OCI-M2 (cell line): ENCODE measurements around the gene NFIC.
"Not testable (repeated sequence)": the region's sequence is repeated elsewhere in the genome, so short reads cannot be mapped to it uniquely, and the experiment has no call there.

Experiments
- DNase-seq: peaks from one replicate; lab custom pipeline; 2025; ENCODE audit not compliant: unreplicated experiment; lab: John Stamatoyannopoulos, UW

Gene NFIC

DNA sequence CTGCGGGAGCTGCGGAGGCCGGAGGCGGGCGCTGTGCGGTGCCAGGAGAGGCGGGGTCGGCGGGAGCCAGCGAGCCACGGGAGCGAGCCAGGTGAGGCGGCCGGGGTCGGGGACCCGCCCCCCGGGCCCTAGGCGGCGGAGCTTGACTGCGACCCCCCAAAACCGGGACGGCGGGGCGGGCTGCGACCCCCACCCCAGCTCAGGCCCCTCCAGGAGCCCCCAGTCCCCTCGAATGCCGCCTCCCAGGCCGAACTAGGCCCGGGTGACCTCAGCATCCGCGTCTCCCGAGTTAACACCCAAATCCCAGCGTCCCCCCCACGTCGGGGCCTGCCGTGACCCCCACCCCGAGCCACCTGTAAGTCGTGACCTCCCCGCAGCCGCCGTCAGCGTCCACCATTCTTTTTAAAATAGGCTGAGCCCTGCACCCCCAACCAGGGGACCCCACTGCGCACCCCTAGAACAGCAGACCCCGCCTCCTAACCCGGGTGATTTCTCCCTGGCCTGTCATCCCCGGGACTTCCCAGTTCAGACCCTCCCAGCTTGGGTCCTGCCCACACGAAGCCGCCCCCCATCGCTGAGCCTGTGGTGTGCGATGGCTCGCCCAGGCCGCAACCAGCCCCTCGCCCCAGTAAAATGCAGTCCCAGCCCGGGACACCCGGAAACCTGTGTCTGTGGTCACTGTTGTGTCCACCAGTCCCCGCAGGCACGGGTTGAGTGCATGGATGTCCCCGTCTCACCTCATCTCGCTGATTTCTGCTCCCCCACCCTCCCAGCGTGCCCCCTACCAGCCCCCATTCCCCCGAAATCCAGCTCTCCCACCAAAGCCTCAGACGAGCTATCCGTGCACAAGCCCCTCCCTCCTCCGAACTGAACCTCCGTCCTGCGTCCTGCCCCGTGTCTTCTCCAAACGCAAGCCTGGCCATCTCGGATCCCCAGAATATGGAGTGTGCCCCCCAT lies 140.3 kb downstream of the NFIC start:
- DNase-seq: no peak

DNA sequence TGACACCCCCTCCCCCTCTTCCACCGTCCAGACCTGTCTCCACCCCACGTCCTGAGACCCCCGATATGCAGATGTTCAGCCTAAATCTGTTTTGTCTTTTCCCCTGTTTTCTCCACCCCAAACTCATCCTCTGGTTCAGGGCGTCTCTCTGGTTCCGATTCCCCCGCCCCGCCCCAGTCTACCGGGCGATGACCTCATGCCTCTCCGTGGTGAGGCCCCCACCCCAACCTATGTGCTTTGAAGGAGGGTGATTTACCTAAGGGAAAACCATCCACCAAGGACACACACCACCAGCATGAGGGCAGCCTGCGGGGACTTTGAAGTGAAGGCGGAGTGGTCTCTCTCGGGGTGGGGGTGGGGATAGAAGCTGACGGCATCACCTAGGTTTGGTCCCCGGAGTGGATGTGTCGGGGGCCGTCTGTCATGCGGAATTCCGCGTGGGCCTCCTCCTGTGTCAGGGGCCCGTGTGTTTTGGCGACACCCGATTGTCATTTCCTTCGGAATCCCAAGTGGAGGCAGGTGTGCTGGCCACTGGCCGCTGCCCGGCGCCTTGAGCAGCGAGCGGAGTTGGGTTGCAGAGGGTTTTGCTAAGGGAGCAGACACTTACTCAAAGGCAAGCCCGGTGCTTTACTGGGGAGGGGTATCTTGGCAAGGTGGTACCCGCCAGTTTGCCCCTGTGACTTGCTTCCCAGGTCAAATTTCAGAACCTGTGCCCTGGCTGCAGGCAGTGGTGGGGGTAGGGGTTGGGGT lies 141.2 kb downstream of the NFIC start:
- DNase-seq: no peak

DNA sequence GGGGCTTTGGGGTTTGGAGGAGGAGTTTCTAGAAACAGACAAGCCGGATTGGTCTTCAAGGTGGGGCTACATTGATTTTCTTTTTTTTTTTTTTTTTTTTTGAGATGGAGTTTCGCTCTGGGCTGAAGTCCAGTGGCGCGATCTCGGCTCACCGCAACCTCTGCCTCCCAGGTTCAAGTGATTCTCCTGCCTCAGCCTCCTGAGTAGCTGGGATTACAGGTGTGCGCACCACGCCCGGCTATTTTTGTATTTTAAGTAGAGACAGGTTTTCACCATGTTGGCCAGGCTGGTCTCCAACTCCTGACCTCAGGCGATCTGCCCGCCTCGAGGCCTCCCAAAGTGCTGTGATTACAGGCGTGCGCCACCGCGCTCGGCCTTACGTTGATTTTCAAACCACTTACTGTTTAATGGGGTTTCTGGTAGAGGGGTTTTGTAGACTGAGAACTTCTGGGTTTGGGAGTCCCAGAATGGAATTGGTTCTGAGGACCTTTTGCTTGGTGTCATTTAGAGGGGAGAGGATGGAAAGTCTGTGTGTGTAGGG lies 141.8 kb downstream of the NFIC start:
- DNase-seq: not testable (repeated sequence)

DNA sequence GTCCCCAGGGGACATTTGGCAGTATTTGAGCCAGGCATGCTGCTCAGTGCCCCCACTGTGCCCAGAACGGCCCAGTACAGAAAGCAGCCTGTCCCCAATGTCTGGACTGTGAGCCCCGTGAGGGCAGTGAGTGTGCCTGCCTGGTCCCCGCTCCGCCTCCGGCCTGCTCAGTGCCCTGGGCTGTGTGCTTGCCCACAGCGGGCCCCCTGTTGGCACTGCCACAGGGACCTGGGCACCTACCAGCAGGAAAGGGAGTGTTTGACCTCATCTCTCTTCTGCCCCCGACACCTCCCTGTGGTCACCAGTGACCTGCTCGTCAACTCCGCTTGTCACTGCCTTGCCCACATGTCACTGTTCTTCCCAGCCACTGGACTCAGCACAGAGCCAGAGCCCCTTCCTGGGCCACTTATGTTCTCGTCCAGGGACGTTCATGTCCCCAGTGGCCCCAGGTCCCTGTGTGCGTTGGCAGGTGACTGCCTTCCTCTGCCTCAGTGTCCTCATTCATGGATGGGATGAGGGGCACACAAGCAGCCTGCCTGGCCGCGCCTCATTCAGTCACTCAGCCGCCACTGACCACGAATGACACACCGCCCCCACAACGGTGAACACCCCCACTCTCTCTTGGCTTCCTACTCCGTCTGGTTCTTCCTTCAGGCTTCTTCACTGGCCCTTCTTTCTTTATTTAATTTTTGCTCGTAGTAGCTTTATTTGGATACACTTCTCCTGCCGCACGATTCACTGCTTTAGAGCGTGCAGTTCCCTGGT lies 142.6 kb downstream of the NFIC start:
- DNase-seq: no peak

DNA sequence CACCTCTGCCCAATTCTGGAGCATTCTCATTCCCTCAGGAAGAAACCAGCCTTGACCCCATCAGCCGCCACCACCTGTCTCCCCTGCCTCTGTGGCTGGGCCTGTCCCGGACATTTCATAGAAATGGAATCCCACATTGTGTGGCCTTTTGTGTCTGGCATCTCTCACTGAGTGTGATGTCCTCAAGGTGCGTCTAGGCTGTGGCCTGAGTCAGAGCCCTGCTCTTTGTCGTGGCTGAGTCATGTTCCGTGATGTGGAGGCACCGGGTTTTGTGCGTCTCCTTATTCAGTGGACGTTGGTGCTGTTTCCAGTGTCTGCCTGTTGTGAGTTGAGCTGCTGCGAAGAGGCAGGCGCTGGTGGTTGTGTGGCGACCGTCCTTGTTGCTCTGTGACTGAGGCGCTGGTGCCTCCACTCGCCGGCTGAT lies 143.2 kb downstream of the NFIC start:
- no peak for DNase-seq

DNA sequence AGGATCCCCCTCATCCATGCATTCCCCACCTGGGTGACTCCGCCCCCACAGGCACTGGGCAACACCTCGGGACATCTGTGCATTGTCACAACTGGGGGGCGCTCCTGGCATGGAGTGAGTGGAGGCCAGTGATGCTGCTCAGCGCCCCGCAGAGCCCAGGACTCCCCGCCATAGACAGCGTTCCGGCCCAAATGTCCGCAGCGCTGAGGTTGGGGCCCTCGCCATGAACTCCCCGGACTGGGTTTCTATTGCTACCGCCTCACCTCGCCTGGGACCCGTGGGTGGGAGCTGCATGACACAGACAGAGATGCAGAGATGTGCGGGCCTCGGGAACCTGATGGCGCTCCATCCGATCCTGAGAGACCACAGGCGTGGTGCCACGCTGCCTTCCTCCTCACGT lies 144.3 kb downstream of the NFIC start:
- no peak for DNase-seq

DNA sequence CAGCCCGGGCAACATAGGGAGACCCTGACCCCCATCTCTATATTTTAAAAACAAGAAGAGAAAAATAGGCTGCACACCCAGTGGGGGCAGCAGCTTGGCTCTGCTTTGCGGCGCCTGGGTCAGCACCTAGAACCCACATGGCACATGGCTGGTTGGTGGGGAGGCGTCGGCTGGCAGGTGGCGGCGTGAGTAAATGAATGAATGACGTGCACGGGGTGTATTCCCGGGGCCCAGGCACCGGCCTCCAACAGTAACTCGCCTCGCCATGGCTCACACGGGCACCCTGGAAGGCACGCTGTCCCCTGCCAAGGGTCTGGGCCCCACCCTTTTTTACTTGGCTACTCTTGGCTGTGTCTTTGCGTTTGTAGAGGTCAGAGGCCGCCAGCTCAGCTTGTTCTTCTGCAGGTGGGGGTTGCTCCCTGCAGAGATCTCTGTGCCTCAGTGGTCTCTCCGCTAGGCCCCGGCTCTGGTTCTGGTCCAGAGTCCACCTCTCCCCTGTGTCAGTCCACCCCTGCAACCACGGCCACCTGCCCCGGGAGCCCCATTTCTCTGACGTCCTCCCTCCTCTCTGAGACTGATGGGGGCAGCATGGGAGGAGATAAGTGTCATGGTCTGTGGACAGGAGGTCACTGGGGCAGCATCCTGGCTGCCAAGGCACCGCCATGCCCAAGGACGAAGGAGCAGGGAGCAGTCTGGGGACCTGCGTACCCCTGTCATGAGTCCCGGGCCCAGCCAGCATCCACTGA lies 145.3 kb downstream of the NFIC start:
- DNase-seq: no peak

DNA sequence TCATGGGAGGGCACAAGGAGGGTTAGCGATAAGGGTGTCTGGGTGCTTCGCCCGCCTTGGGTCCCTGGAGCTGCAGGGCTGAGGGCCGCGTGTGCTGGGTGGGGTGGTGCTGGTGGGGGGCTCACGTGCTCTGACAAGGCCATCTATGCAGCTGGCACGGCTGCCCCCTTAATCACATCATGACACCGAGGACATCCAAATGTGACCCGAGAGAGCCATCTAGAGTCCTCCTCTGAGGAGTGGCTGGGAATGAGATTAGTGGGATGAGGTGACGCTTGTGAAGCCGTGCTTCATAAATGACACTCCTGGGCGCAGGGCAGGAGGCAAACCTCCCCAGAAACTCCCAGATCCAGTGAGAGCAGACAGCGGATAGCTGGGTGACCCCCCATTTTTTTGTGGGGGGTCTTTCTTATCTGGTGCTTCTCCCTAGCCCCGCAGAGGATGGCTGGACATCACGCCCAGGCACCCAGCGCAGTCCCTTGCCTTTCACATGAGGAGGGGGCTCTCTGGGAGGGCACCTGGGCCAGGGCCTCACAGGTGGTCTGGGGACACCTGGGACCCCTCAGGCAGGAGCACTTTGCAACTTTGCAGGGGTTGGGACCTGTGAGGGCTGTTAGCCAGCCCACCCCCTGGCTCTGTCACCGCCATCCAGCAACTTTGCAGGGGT lies 146.3 kb downstream of the NFIC start:
- DNase-seq: no peak

DNA sequence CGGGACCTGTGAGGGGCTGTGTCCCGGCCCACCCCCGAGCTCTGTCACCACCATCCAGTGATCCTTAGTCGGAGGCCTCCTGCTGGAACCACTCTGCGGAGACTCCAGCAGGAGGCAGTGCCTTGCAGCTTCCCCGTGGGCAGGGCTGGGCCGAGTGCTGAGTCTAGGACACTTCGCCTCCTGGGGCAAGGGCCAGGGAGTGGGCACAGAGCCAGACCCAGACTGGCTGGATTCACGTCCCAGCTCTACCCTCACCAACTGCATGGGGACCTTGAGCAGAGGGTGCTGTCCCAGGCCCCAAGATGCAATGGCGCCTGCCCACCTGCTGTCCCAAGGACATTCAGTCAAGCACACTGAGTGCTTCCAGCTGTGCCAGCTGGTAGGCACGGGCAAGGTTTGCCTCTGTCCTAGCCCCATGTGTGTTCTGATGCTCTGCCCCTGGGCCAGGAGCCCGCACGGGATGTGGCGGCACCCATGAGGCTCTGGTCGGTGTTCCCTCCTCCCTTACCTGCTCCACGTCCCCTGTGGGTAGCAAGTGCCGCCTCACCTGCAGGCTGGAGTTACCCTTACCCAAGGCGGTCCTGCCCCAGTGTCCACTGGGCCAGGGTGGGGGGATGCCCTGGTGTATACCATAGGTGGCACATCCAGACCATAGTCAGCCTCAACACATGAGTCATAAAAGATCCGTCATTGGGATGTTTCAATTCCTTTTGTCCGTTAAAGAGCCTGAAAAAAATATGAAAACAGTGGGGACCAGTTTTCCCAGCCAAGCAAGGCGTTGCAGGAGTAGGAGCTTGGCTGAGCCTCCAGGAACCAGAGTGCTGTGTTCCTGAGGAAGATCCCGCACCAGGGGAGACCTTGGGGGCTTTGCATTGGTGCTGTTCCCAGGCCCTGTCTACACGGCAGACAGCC lies 147.1 kb downstream of the NFIC start:
- DNase-seq: no peak

DNA sequence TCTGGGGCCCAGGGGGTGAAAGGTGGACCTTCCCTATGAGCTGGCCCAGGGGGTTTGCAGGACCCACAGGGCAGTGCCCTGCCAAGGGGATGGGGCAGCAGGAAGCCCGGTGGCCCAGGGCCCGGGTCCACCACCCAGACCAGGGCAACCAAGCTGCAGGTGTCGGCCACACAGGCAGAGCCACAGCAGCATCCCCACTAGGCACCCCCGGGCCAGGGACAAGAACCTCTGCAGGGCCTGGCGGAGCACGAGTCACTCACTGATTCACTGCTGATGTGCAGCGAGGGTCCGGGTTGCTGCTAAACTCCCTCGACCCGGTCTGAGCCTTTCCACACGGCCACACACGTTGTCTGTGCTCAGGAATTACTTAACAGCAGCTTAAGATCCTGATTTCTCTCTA lies 148.5 kb downstream of the NFIC start:
- DNase-seq: no peak

DNA sequence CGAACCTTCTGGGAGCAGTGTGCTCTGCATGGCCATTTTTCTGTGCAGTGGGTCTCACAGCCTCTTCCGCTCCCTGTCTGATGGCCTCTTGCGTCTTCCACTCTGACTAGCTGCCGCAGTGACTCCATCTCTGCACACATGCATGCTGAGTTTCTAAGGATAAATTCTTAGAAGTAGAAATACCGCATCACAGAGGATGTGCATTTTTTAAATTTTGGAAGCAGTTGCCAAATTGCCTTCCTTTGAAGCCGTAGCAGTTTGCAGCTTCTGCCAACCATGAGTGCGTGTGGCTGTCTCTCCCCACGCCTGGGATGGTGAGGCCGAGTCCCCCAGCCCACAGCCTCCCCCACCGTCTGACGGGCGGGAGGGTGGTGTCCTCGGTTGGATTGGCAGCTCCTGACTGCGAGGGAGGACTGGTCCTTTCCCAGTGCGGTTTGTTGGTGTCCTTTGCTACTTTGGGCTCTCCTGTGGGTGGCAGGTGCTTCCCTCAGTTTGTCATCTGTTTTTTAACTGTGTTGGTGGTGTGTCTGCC lies 149.6 kb downstream of the NFIC start:
- no peak for DNase-seq

DNA sequence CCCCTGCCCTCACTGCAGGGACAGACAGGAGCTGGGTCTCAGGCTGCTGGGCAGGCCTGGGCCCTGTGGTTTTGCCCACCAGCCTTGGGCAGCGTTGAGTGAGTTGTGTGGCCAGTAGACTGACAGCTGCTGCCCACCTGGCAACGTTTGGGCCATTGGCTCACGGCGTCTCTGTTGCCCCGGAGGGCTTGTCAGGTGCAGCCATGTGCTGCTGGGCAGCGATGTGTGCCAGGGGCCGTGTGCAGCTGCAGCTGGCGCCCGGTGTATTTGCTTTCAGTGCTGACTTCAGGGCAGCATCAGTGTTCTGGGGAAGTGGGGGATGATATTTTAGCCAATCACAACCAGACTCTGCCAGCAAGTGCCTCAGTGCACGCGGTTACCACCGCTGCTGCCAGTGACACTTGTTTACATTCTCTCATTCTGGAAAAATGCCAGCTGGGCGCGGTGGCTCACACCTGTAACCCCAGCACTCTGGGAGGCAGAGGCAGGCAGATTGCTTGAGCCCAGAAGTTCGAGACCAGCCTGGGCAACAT lies 150.4 kb downstream of the NFIC start:
- no peak for DNase-seq

DNA sequence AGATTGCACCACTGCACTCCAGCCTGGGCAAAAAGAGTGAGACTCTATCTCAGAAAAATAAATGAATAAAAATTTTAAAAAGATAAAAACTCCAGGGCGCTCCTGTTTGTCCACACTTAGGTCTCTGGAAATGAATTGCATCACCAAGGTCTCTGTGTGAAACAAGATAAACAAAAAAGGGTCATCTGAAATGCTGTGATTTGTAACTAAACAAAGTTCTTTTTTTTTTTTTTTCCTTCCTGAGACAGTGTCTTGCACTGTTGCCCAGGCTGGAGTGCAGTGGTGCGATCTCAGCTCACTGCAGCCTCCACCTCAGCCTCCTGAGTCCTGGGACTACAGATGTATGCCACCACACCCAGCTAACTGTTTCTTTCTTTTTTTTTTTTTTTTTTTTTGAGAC lies 151.3 kb downstream of the NFIC start:
- no peak for DNase-seq

DNA sequence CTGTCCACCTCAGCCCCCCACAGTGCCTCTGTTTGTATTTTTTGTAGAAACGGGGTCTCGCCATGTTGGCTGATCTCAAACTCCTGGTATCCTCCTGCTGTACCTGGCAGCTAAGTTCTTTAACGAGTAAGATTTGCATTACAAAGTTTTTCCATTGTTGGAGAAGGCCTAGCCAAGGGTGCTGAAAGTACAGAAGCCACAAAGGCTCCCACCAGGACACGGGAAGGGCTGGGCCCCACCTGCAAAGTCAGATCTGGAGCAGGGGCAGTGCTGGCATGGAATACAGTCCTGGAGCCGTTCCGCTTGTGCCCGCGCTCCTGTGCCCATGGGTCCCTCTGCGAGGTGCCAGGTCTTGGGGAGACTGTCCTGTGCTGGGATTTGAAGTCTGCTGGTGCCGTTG lies 151.9 kb downstream of the NFIC start:
- DNase-seq: no peak

DNA sequence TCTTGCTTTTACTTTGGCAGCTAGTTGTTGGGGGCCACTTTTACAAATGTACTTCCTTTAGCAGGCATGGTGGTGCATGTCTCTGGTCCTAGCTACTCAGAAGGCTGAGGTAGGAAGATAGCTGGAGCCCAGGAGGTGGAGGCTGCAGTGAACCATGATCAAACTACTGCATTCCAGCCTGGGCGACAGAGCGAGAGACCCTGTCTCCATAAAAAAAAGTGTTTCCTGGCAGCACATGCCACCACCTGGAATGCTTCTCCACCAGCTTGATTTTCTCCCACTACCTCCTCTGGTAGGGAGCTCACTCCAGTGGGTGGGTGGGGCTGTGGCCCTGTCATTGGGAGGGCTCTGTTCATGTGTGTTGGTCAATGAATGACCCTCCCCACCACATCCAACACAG lies 152.3 kb downstream of the NFIC start:
- no peak for DNase-seq
